ENCODE measurements around the gene PRKCB. TPM values are rescaled to one million over a fixed set of nuclear protein-coding genes. Genes with fewer than 3 reads are reported as not detected.
A peak's percentile ranks its signal among the peaks of the same experiment; 100 is the strongest.

PRKCB gene
- total and polyA plus RNA-seq, 2 experiments from 2014 or later = 0.70 to 0.92 TPM

DNA sequence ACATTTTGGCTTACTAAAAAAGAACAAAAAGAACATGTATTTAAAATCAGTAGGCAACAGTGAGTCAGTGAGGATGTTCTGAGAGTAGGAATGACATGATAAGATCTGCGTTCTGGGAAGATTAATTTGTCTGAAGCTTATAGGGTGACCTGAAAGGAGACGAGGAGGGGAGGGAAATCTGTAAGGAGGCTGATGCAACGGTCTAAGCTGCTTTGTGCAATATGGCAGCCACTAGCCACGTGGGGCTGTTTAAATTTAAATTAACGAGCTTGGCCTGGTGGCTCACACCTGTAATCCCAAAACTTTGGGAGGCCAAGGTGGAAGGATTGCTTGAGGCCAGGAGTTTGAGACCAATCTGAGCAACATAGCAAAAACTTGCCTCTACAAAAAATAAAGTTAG, 238.8 kb downstream of the PRKCB start:
- WGBS (ENCODE audit: low lambda C conversion rate, missing lambda C conversion rate) = 71% methylated on average over 5 of the region's 5 CpGs
- Histone ChIP-seq H3K4me3 (no peak overlapping the region), H3K27ac (no peak overlapping the region), H2AFZ (no peak overlapping the region), H3K27me3 (no peaks in the 10 kb centered on the region), H3K9me3 (ENCODE audit: low read depth) (no peaks in the 10 kb centered on the region), H3K9me2 (replicated peaks; ENCODE audit: insufficient read depth) (no peaks in the 10 kb centered on the region), H3K4me2 (no peak overlapping the region), H3K79me2 (no peaks in the 10 kb centered on the region), H4K20me1 (ENCODE audit: insufficient read depth, poor library complexity, severe bottlenecking) (no peaks in the 10 kb centered on the region), H3K4me1 (ENCODE audit: insufficient read depth) (no peaks in the 10 kb centered on the region), H3K36me3 (replicated peaks; ENCODE audit: insufficient read depth, low read depth) (no peaks in the 10 kb centered on the region)
- no peak for DNase-seq (ENCODE audit: low spot score)
- TF ChIP-seq, protein P1, sequence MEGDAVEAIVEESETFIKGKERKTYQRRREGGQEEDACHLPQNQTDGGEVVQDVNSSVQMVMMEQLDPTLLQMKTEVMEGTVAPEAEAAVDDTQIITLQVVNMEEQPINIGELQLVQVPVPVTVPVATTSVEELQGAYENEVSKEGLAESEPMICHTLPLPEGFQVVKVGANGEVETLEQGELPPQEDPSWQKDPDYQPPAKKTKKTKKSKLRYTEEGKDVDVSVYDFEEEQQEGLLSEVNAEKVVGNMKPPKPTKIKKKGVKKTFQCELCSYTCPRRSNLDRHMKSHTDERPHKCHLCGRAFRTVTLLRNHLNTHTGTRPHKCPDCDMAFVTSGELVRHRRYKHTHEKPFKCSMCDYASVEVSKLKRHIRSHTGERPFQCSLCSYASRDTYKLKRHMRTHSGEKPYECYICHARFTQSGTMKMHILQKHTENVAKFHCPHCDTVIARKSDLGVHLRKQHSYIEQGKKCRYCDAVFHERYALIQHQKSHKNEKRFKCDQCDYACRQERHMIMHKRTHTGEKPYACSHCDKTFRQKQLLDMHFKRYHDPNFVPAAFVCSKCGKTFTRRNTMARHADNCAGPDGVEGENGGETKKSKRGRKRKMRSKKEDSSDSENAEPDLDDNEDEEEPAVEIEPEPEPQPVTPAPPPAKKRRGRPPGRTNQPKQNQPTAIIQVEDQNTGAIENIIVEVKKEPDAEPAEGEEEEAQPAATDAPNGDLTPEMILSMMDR (IDR thresholded peaks at IDR 0.05; ENCODE audit: poor library complexity) = no peak

DNA sequence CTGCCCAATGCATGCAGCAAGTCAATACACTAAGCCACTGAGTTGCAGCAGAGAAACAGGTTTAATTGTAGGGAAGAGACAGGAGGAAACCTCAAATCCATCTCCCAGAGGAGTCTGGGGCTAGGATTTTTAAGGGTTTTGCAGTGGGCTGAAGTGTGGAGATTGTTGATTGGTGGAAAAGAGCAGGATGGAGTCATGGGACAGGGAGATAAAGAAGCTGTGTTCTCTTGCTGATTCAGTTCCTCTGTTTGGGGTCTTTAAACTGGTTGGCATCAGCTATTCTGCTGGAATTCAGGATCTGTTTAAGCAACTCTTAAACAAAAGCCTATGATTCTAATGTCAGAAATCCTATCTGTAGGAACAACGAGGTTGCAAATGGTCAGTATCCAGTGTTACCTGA, 239.5 kb downstream of the PRKCB start:
- WGBS (ENCODE audit: low lambda C conversion rate, missing lambda C conversion rate) = 77% methylated on average over 1 of the region's 1 CpG
- no peak overlapping the region for H3K4me2 ChIP-seq
- H3K4me1 ChIP-seq (ENCODE audit: insufficient read depth) = no peaks in the 10 kb centered on the region
- no peak overlapping the region for H3K4me3 ChIP-seq
- no peaks in the 10 kb centered on the region for H3K27me3 ChIP-seq
- no peaks in the 10 kb centered on the region for H3K9me3 ChIP-seq (ENCODE audit: low read depth)
- no peak for DNase-seq (ENCODE audit: low spot score)
- no peaks in the 10 kb centered on the region for H3K9me2 ChIP-seq (replicated peaks; ENCODE audit: insufficient read depth)
- H3K36me3 ChIP-seq (replicated peaks; ENCODE audit: insufficient read depth, low read depth) = no peaks in the 10 kb centered on the region
- H4K20me1 ChIP-seq (ENCODE audit: insufficient read depth, poor library complexity, severe bottlenecking) = no peaks in the 10 kb centered on the region
- TF ChIP-seq EZH2phosphoT487 (IDR thresholded peaks at IDR 0.05; ENCODE audit: low read depth, severe bottlenecking, unreplicated experiment) = no peak
- TF ChIP-seq EZH2 (IDR thresholded peaks at IDR 0.05; ENCODE audit: borderline replicate concordance) = no peak
- no peak overlapping the region for H2AFZ ChIP-seq
- H3K27ac ChIP-seq = no peak overlapping the region
- H3K79me2 ChIP-seq = no peaks in the 10 kb centered on the region

DNA sequence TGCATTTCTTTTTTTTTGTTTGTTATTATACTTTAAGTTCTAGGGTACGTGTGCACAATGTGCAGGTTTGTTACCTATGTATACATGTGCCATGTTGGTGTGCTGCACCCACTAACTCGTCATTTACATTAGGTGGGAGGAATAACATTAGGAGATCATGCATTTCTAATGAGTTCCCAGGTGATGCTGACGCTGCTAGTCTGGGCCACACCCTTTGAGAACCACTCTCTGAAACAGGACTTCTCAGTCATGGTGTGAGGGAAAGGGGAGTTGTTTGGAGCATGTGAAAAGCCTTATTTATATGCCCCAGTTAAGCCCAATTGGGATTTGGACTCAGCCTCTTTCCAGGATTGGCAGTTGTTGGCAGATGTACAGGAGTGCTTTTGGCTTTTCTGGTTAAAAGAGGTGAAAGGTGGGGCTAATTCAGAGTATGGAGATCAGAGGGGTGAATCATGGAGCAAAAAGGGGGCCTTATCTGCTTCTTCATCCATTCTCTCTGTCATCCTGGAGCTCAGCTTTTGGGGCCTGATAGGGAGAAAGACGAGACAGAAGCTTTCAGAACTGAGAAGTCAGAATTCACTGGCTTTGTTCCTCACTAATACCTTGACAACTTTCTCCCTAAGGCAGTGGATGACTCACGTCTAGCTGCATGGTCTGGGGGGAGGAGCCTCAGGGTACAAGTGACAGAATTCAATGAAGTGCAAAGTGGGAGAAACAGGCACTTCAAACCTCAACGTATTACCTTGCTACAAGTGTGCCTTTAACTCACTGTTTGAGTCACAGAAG, 240.3 kb downstream of the PRKCB start:
- no peaks in the 10 kb centered on the region for H3K36me3 ChIP-seq (replicated peaks; ENCODE audit: insufficient read depth, low read depth)
- H2AFZ ChIP-seq = no peak overlapping the region
- H3K9me3 ChIP-seq (ENCODE audit: low read depth) = no peaks in the 10 kb centered on the region
- no peak overlapping the region for H3K4me3 ChIP-seq
- DNase-seq (ENCODE audit: low spot score) = peak; percentile 40
- H3K4me1 ChIP-seq (ENCODE audit: insufficient read depth) = no peaks in the 10 kb centered on the region
- no peak overlapping the region for H3K4me2 ChIP-seq
- no peaks in the 10 kb centered on the region for H3K79me2 ChIP-seq
- TF ChIP-seq, protein P1 (IDR thresholded peaks at IDR 0.05; ENCODE audit: poor library complexity) = no peak
- no peak for TF ChIP-seq EZH2 (IDR thresholded peaks at IDR 0.05; ENCODE audit: borderline replicate concordance)
- TF ChIP-seq EZH2phosphoT487 (IDR thresholded peaks at IDR 0.05; ENCODE audit: low read depth, severe bottlenecking, unreplicated experiment) = no peak
- WGBS (ENCODE audit: low lambda C conversion rate, missing lambda C conversion rate) = 37% methylated on average over 6 of the region's 6 CpGs
- no peaks in the 10 kb centered on the region for H3K9me2 ChIP-seq (replicated peaks; ENCODE audit: insufficient read depth)
- H4K20me1 ChIP-seq (ENCODE audit: insufficient read depth, poor library complexity, severe bottlenecking) = no peaks in the 10 kb centered on the region
- H3K27me3 ChIP-seq = no peaks in the 10 kb centered on the region
- H3K27ac ChIP-seq = no peak overlapping the region

DNA sequence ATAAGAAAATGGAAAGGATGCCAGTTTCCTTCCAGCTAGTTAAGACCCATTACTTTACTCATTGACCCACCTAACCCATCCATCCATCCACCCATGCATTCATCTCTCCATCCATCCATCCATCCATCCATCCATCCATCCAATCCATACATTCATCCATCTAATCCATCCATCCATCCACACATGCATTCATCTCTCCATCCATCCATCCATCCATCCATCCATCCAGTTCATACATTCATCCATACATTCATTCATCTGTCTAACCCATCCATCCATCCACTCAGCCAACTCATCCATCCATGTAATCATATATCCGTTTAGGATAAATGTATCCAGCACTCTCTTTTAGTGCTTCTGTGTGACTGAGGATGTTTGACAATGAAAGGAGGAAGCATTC, 241.5 kb downstream of the PRKCB start:
- DNase-seq (ENCODE audit: low spot score) = no peak
- no peaks in the 10 kb centered on the region for H3K4me1 ChIP-seq (ENCODE audit: insufficient read depth)
- H3K4me3 ChIP-seq = no peak overlapping the region
- no peak overlapping the region for H2AFZ ChIP-seq
- no peaks in the 10 kb centered on the region for H3K36me3 ChIP-seq (replicated peaks; ENCODE audit: insufficient read depth, low read depth)
- 93% methylated on average over 1 of the region's 1 CpG for WGBS (ENCODE audit: low lambda C conversion rate, missing lambda C conversion rate)
- H4K20me1 ChIP-seq (ENCODE audit: insufficient read depth, poor library complexity, severe bottlenecking) = no peaks in the 10 kb centered on the region
- no peak overlapping the region for H3K4me2 ChIP-seq
- no peaks in the 10 kb centered on the region for H3K9me3 ChIP-seq (ENCODE audit: low read depth)
- H3K27ac ChIP-seq = no peak overlapping the region
- TF ChIP-seq EZH2phosphoT487 (IDR thresholded peaks at IDR 0.05; ENCODE audit: low read depth, severe bottlenecking, unreplicated experiment) = no peak
- TF ChIP-seq, protein P1 (IDR thresholded peaks at IDR 0.05; ENCODE audit: poor library complexity) = no peak
- TF ChIP-seq EZH2 (IDR thresholded peaks at IDR 0.05; ENCODE audit: borderline replicate concordance) = no peak
- H3K27me3 ChIP-seq = no peaks in the 10 kb centered on the region
- H3K79me2 ChIP-seq = no peaks in the 10 kb centered on the region
- no peaks in the 10 kb centered on the region for H3K9me2 ChIP-seq (replicated peaks; ENCODE audit: insufficient read depth)
